Keratinocyte (primary cell): ENCODE data around the gene IL12RB2.

Experiments used
- EZH2 ChIP-seq: IDR thresholded peaks from one replicate; pipeline ENCODE4 v1.6.1; 2012; ENCODE audit warnings: inconsistent platforms, mild to moderate bottlenecking, low read length, moderate library complexity
- TF ChIP-seq, protein P1 (sequence below), 3 experiments: IDR thresholded peaks in 1 of 3; conservative IDR thresholded peaks in 1 of 3; optimal IDR thresholded peaks in 1 of 3; 2 replicates in 2 of 3; 3 replicates in 1 of 3; pipeline versions ENCODE3 to v1.5.1; 2011; ENCODE audit warnings: low read length in 3 of 3, mild to moderate bottlenecking in 3 of 3, moderate library complexity in 2 of 3, control low read depth in 1 of 3, inconsistent platforms in 1 of 3; ENCODE audit not compliant: insufficient read depth in 2 of 3; ENCODE audit errors: extremely low read depth in 1 of 3

DNA sequence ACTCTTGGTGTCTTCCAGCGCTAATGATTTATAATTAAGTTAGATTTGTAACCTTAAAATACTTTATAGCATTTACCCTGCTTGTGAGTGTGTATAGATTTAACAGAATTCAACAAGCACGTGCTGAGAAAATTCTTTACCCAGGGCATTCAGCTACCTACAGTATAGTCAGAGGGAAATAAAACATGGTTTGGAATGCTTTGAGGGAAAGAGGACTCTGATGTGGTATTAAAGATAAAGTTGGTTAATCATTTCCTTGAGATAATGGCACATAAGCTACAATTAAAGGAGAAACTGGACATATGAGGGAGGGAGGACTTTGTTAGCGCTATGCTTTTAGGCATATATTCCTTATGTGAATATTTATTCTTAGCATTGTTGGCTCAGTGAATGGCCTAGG, 26.4 kb upstream of the IL12RB2 start:
- TF ChIP-seq, protein P1, sequence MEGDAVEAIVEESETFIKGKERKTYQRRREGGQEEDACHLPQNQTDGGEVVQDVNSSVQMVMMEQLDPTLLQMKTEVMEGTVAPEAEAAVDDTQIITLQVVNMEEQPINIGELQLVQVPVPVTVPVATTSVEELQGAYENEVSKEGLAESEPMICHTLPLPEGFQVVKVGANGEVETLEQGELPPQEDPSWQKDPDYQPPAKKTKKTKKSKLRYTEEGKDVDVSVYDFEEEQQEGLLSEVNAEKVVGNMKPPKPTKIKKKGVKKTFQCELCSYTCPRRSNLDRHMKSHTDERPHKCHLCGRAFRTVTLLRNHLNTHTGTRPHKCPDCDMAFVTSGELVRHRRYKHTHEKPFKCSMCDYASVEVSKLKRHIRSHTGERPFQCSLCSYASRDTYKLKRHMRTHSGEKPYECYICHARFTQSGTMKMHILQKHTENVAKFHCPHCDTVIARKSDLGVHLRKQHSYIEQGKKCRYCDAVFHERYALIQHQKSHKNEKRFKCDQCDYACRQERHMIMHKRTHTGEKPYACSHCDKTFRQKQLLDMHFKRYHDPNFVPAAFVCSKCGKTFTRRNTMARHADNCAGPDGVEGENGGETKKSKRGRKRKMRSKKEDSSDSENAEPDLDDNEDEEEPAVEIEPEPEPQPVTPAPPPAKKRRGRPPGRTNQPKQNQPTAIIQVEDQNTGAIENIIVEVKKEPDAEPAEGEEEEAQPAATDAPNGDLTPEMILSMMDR (optimal IDR thresholded peaks at IDR 0.05 in 1 of 3, IDR thresholded peaks at IDR 0.05 in 1 of 3, conservative IDR thresholded peaks at IDR 0.05 in 1 of 3; ENCODE audit: extremely low read depth in 1 of 3, insufficient read depth in 2 of 3, low read length in 3 of 3), result no peak
- TF ChIP-seq EZH2, result no peak
